K562 (cell line): ENCODE measurements around the gene TMEM135. TPM values are rescaled to one million over a fixed set of nuclear protein-coding genes. Genes with fewer than 3 reads are reported as not detected.

ENCODE experiments used
- ARID1B ChIP-seq: fragments of 450-650 bp; IDR thresholded peaks from 2 replicates; pipeline ENCODE4 v1.6.1; 2016; ENCODE audit warnings: antibody characterized with exemption, mild to moderate bottlenecking, inconsistent platforms
- BCL6 ChIP-seq: fragments of 250-450 bp; sonication (Bioruptor Pico); IDR thresholded peaks from 2 replicates; pipeline ENCODE4 v1.4.0; 2020
- CBX5 ChIP-seq: IDR thresholded peaks from 2 replicates; pipeline ENCODE4 v1.6.1; 2014; ENCODE audit warnings: low read depth, borderline replicate concordance
- CCAR2 ChIP-seq: fragments of 200-400 bp; formaldehyde crosslinking; IDR thresholded peaks from 2 replicates; pipeline ENCODE4 v1.6.1; 2017; ENCODE audit warnings: mild to moderate bottlenecking, low read depth, low read length
- EP400 ChIP-seq: fragments of 450-650 bp; IDR thresholded peaks from 2 replicates; pipeline ENCODE4 v1.6.1; 2017; ENCODE audit warnings: antibody characterized with exemption, mild to moderate bottlenecking, moderate library complexity
- GABPA ChIP-seq: fragments of 200-800 bp; sonication (Bioruptor generic); conservative IDR thresholded peaks from 2 replicates; pipeline ENCODE4 v1.6.1; 2016; ENCODE audit warnings: low read depth, missing genetic modification characterization, missing compliant biosample characterization
- ID3 ChIP-seq, 2 experiments: fragments of 250-450 bp in 1 of 2; fragments of 450-650 bp in 1 of 2; sonication (Bioruptor Pico) in 1 of 2; IDR thresholded peaks; 2 replicates each; pipeline versions ENCODE4 v1.6.1 to v1.8.0; 2016 to 2021; ENCODE audit warnings: mild to moderate bottlenecking in 2 of 2, moderate library complexity in 2 of 2, missing compliant biosample characterization in 1 of 2, missing genetic modification characterization in 1 of 2
- MCM7 ChIP-seq, 2 experiments: fragments of 450-650 bp; IDR thresholded peaks; 2 replicates each; pipeline ENCODE4 v1.6.1; 2016 to 2018
- MEF2A ChIP-seq: IDR thresholded peaks from 2 replicates; pipeline ENCODE4 v1.6.1; 2011; ENCODE audit warnings: low read depth, mild to moderate bottlenecking, low read length, moderate library complexity; ENCODE audit not compliant: control insufficient read depth
- NBN ChIP-seq: fragments of 450-650 bp; IDR thresholded peaks from 2 replicates; pipeline ENCODE4 v1.6.1; 2016; ENCODE audit warnings: low read depth, mild to moderate bottlenecking
- NRF1 ChIP-seq, 2 experiments: fragments of 450-650 bp; IDR thresholded peaks in 1 of 2; conservative IDR thresholded peaks in 1 of 2; 2 replicates each; pipeline ENCODE4 v1.6.1; 2014; ENCODE audit warnings: mild to moderate bottlenecking in 2 of 2
- POLR3A ChIP-seq: IDR thresholded peaks from 2 replicates; pipeline ENCODE4 v1.6.1; 2011; ENCODE audit warnings: borderline replicate concordance, mild to moderate bottlenecking, moderate library complexity; ENCODE audit not compliant: insufficient read length, insufficient read depth; ENCODE audit errors: extremely low read depth
- PPARD ChIP-seq: fragments of 250-450 bp; sonication (Bioruptor Pico); IDR thresholded peaks from 2 replicates; pipeline ENCODE4 v1.8.0; 2022; ENCODE audit warnings: inconsistent platforms, mild to moderate bottlenecking, moderate library complexity
- PYGO2 ChIP-seq: fragments of 450-650 bp; IDR thresholded peaks from 2 replicates; pipeline ENCODE4 v1.6.1; 2016; ENCODE audit warnings: mild to moderate bottlenecking, missing genetic modification characterization, moderate library complexity, missing compliant biosample characterization
- RBBP5 ChIP-seq: fragments of 200-600 bp; sonication (generic); IDR thresholded peaks from 2 replicates; pipeline ENCODE4 v1.6.1; 2012; ENCODE audit warnings: borderline replicate concordance, mild to moderate bottlenecking, low read length, control low read depth, inconsistent platforms; ENCODE audit not compliant: insufficient read depth, poor library complexity, severe bottlenecking
- STAT5B ChIP-seq: fragments of 250-450 bp; sonication (Bioruptor Pico); IDR thresholded peaks from 2 replicates; pipeline ENCODE4 v1.8.0; 2021; ENCODE audit warnings: mild to moderate bottlenecking, inconsistent platforms
- ZBTB8A ChIP-seq: fragments of 450-650 bp; IDR thresholded peaks from 2 replicates; pipeline ENCODE4 v1.6.1; 2018; ENCODE audit warnings: mild to moderate bottlenecking, moderate library complexity; ENCODE audit not compliant: partially characterized antibody
- ZNF175 ChIP-seq: fragments of 200-800 bp; sonication (Bioruptor generic); IDR thresholded peaks from 2 replicates; pipeline ENCODE4 v1.6.1; 2016; ENCODE audit warnings: low read depth, mild to moderate bottlenecking, missing genetic modification characterization, missing compliant biosample characterization
- ZNF311 ChIP-seq: fragments of 250-450 bp; sonication (Bioruptor Pico); IDR thresholded peaks from 2 replicates; pipeline ENCODE4 v1.4.0; 2020; ENCODE audit warnings: mild to moderate bottlenecking, moderate library complexity
- ZNF583 ChIP-seq: fragments of 250-450 bp; sonication (Bioruptor Pico); IDR thresholded peaks from 2 replicates; pipeline ENCODE4 v1.4.0; 2020
- ZNF695 ChIP-seq: fragments of 450-650 bp; formaldehyde crosslinking; IDR thresholded peaks from 2 replicates; pipeline ENCODE4 v1.4.0; 2020; ENCODE audit warnings: mild to moderate bottlenecking, moderate library complexity
- polyA plus RNA-seq, 8 experiments: library from polyadenylated mRNA; depleted of rRNA in 4 of 8; stranded (reverse) in 5 of 8; unstranded in 3 of 8; fragments of >200 nt; fragmentation: Nextera tagmentation in 2 of 8; fragmentation: Illumina TruSeq in 1 of 8; extraction: Ambion mirVana in 2 of 8; extraction: Trizol in 1 of 8; gene quantifications; 2 replicates each; pipeline versions ENCODE4 v1.2.1 to v1.2.3, GENCODE V29; 2011 to 2014; ENCODE audit warnings: inconsistent platforms in 1 of 8, missing spikeins in 1 of 8
- total RNA-seq, 7 experiments: library from RNA; depleted of rRNA in 6 of 7; stranded (reverse); fragments of >200 nt in 6 of 7; fragmentation: Illumina TruSeq in 2 of 7; extraction: Trizol in 2 of 7; gene quantifications; 2 replicates each; pipeline versions ENCODE4 v1.2.1 to v1.2.3, GENCODE V29; 2011 to 2021; ENCODE audit warnings: low replicate concordance in 1 of 7
- TF ChIP-seq, protein P1 (sequence below): fragments of 250-450 bp; sonication (Bioruptor Pico); IDR thresholded peaks from 2 replicates; pipeline ENCODE4 v1.4.0; 2020; ENCODE audit warnings: mild to moderate bottlenecking, moderate library complexity
- TF ChIP-seq, protein P2 (sequence below): fragments of 250-450 bp; sonication (Bioruptor Pico); IDR thresholded peaks from 2 replicates; pipeline ENCODE4 v1.9.0; 2021; ENCODE audit warnings: mild to moderate bottlenecking, inconsistent platforms

Gene TMEM135
- total and polyA plus RNA-seq, 9 of the 15 experiments (the other 6 are each of a cell fraction or from before 2014, with no cell fraction given), result 17.3 to 53.6 (median 24.9) TPM

GRCh38 chr11:87037450-87038234 lies at the start of gene TMEM135 (continued):
- TF ChIP-seq ZNF175 (CRISPR knock-in tag), result no peak
- TF ChIP-seq ZBTB8A, result no peak
- peak; percentile 52 for TF ChIP-seq EP400
- no peak for TF ChIP-seq ZNF695 (CRISPR knock-in tag)
- TF ChIP-seq CCAR2, result no peak
- no peak for TF ChIP-seq POLR3A
- TF ChIP-seq PPARD, result no peak
- no peak for TF ChIP-seq ARID1B
- TF ChIP-seq, protein P1, sequence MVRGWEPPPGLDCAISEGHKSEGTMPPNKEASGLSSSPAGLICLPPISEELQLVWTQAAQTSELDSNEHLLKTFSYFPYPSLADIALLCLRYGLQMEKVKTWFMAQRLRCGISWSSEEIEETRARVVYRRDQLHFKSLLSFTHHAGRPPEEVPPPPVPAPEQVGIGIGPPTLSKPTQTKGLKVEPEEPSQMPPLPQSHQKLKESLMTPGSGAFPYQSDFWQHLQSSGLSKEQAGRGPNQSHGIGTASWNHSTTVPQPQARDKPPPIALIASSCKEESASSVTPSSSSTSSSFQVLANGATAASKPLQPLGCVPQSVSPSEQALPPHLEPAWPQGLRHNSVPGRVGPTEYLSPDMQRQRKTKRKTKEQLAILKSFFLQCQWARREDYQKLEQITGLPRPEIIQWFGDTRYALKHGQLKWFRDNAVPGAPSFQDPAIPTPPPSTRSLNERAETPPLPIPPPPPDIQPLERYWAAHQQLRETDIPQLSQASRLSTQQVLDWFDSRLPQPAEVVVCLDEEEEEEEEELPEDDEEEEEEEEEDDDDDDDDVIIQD, result no peak
- TF ChIP-seq PYGO2, result no peak
- no peak for TF ChIP-seq ID3 (CRISPR knock-in tag; IDR thresholded peaks at IDR 0.05)
- TF ChIP-seq ID3 (tag; IDR thresholded peaks at IDR 0.05), result peak; percentile 86; the same call in 1 of the 2 replicates
- peak; percentile 80 for TF ChIP-seq NBN
- TF ChIP-seq NRF1 (conservative IDR thresholded peaks at IDR 0.05 in 1 of 2, IDR thresholded peaks at IDR 0.05 in 1 of 2), result peak; percentile 92 to 93
- TF ChIP-seq CBX5, result no peak
- no peak for TF ChIP-seq MCM7 (IDR thresholded peaks at IDR 0.05)
- TF ChIP-seq, protein P2, sequence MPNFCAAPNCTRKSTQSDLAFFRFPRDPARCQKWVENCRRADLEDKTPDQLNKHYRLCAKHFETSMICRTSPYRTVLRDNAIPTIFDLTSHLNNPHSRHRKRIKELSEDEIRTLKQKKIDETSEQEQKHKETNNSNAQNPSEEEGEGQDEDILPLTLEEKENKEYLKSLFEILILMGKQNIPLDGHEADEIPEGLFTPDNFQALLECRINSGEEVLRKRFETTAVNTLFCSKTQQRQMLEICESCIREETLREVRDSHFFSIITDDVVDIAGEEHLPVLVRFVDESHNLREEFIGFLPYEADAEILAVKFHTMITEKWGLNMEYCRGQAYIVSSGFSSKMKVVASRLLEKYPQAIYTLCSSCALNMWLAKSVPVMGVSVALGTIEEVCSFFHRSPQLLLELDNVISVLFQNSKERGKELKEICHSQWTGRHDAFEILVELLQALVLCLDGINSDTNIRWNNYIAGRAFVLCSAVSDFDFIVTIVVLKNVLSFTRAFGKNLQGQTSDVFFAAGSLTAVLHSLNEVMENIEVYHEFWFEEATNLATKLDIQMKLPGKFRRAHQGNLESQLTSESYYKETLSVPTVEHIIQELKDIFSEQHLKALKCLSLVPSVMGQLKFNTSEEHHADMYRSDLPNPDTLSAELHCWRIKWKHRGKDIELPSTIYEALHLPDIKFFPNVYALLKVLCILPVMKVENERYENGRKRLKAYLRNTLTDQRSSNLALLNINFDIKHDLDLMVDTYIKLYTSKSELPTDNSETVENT (CRISPR knock-in tag), result peak; percentile 90
- TF ChIP-seq MEF2A, result no peak
- TF ChIP-seq STAT5B, result no peak
- TF ChIP-seq ZNF583 (CRISPR knock-in tag), result peak; percentile 59; the same call in 1 of the 2 replicates
- TF ChIP-seq BCL6 (CRISPR knock-in tag), result no peak
- TF ChIP-seq RBBP5, result peak; percentile 91
- TF ChIP-seq GABPA (tag), result 0 out of 2 replicates have a peak, but pooled peaks have one; percentile 12
- TF ChIP-seq ZNF311, result 0 out of 2 replicates have a peak, but pooled peaks have one; percentile 25
